ENCODE data around the gene NPPA. TPM values are rescaled to one million over a fixed set of nuclear protein-coding genes. Genes with fewer than 3 reads are reported as not detected.

NPPA gene
- total RNA-seq, 3 donors from 2014 or later (not counting 1 experiment from before 2014, with no cell fraction given) = not detected

DNA sequence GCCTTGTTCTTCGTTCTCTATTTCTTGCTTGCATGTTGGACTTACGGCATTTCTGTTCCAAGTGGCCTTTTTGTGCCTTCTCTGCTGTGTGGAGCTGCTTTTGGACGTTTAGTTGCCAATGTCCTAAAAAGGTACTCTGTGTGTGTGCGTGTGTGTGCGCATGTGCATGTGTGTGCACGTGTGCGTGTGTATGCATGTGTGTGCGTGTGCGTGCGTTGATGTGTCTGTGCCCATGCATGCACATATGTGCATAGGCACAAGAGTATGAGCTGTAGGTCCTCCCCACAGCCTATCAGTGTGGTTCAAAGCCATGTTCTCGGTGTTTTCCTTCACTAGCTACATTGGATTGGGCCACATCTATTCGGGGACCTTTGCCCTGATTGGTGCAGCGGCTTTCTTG lies 13.7 kb downstream of the NPPA start:
- 95% methylated on average over 13 of the region's 13 CpGs for WGBS (ENCODE audit: insufficient coverage)
- Histone ChIP-seq H3K27ac (ENCODE audit: low read length) (no peak overlapping the region), H3K36me3 (ENCODE audit: control insufficient read depth, insufficient read depth, low read length) (peaks cover 66% of the 10 kb centered on the region), H3K27me3 (ENCODE audit: control insufficient read depth, insufficient read depth, low read length) (no peaks in the 10 kb centered on the region), H3K9me3 (ENCODE audit: control insufficient read depth, insufficient read depth, low read length) (no peaks in the 10 kb centered on the region), H3K4me1 (ENCODE audit: control insufficient read depth, insufficient read depth, low read length) (no peaks in the 10 kb centered on the region), H3K4me3 (ENCODE audit: low read length) (no peak overlapping the region)
- intact Hi-C loops (cut with micrococcal nuclease) = no loop called here
- H3K9me3 Mint-ChIP-seq = no peaks in the 10 kb centered on the region
- H3K4me3 Mint-ChIP-seq = no peak overlapping the region
- ATAC-seq (no peak), DNase-seq (no peak)
- H3K27me3 Mint-ChIP-seq (ENCODE audit: low read depth in 2 of 2) = no peaks in the 10 kb centered on the region
- peaks cover 6% of the 10 kb centered on the region for H3K36me3 Mint-ChIP-seq
- H3K27ac Mint-ChIP-seq = no peak overlapping the region
- TF ChIP-seq, protein P1, sequence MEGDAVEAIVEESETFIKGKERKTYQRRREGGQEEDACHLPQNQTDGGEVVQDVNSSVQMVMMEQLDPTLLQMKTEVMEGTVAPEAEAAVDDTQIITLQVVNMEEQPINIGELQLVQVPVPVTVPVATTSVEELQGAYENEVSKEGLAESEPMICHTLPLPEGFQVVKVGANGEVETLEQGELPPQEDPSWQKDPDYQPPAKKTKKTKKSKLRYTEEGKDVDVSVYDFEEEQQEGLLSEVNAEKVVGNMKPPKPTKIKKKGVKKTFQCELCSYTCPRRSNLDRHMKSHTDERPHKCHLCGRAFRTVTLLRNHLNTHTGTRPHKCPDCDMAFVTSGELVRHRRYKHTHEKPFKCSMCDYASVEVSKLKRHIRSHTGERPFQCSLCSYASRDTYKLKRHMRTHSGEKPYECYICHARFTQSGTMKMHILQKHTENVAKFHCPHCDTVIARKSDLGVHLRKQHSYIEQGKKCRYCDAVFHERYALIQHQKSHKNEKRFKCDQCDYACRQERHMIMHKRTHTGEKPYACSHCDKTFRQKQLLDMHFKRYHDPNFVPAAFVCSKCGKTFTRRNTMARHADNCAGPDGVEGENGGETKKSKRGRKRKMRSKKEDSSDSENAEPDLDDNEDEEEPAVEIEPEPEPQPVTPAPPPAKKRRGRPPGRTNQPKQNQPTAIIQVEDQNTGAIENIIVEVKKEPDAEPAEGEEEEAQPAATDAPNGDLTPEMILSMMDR (IDR thresholded peaks at IDR 0.05) = no peak
- peaks cover 5% of the 10 kb centered on the region in 2 donors for H3K4me1 Mint-ChIP-seq

DNA sequence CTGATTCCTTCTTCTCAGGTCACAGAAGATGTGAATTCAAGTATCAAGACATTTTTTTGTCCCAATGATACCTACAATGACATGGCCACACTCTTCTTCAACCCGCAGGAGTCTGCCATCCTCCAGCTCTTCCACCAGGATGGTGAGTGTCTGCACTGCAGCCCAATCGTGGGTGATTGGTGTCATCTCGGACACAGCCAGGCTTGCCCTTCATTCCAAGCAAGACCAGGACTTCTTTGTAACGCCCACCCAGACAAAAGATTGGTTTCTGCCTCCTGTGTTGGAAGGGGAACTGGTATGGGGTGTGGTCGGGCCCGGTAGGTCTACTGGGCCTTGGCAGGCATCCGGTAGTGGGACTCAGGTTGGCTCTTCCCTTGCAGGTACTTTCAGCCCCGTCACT lies 14.1 kb downstream of the NPPA start:
- Mint-ChIP-seq H3K27ac (no peak overlapping the region), H3K9me3 (no peaks in the 10 kb centered on the region), H3K4me3 (no peak overlapping the region), H3K36me3 (peaks cover 6% of the 10 kb centered on the region), H3K27me3 (ENCODE audit: low read depth in 2 of 2) (no peaks in the 10 kb centered on the region), H3K4me1 (peaks cover 1% of the 10 kb centered on the region in 2 donors)
- no peak for ATAC-seq
- no peak overlapping the region for H3K4me3 ChIP-seq (ENCODE audit: low read length)
- TF ChIP-seq, protein P1 (IDR thresholded peaks at IDR 0.05) = no peak
- H3K9me3 ChIP-seq (ENCODE audit: control insufficient read depth, insufficient read depth, low read length) = no peaks in the 10 kb centered on the region
- H3K4me1 ChIP-seq (ENCODE audit: control insufficient read depth, insufficient read depth, low read length) = no peaks in the 10 kb centered on the region
- WGBS (ENCODE audit: insufficient coverage) = 96% methylated on average over 8 of the region's 8 CpGs
- intact Hi-C loops (cut with micrococcal nuclease) = no loop called here
- no peak for DNase-seq
- peaks cover 69% of the 10 kb centered on the region for H3K36me3 ChIP-seq (ENCODE audit: control insufficient read depth, insufficient read depth, low read length)
- H3K27ac ChIP-seq (ENCODE audit: low read length) = no peak overlapping the region
- H3K27me3 ChIP-seq (ENCODE audit: control insufficient read depth, insufficient read depth, low read length) = no peaks in the 10 kb centered on the region

DNA sequence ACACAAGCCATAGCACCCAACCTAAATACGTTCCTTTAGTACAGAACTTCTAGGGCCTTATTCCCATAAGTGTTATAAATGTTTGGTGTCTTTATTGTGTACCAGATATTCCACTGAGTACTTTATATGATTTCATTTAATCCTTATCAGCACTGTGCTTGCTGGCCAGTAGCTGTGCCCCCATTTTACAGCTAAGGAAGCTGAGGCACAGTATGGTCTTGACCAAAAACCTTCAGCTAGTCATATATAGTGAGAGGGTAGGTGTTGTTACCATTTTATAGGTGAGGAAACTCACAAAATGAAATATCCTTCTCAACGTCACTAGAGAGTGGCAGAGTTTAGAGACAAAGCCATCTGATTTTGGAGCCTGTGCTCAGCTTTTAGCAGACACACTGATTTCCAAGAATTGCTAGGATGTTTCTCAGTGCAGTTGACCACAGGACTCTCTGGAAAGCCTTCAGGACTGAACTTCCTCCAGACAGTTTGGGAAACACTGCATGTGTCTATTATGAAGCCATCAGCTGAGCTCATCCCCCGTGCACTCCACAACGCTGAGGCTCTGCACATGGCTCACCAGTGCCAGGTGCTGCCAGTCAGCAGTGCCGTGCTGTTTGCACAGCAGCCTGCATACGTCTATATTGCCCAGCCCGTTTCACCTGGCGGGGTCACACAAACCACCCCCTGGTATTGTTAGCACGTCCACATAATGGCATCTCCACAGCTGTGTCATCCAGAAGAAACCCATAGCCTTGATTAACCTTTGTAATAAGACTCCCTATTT lies 15.4 kb downstream of the NPPA start:
- WGBS (ENCODE audit: insufficient coverage) = 90% methylated on average over 8 of the region's 9 CpGs
- Histone ChIP-seq H3K4me1 (ENCODE audit: control insufficient read depth, insufficient read depth, low read length) (no peaks in the 10 kb centered on the region), H3K27me3 (ENCODE audit: control insufficient read depth, insufficient read depth, low read length) (no peaks in the 10 kb centered on the region), H3K9me3 (ENCODE audit: control insufficient read depth, insufficient read depth, low read length) (no peaks in the 10 kb centered on the region), H3K4me3 (ENCODE audit: low read length) (no peak overlapping the region), H3K27ac (ENCODE audit: low read length) (no peak overlapping the region), H3K36me3 (ENCODE audit: control insufficient read depth, insufficient read depth, low read length) (peaks cover 63% of the 10 kb centered on the region)
- Mint-ChIP-seq H3K4me1 (no peaks in the 10 kb centered on the region), H3K27me3 (ENCODE audit: low read depth in 2 of 2) (no peaks in the 10 kb centered on the region), H3K36me3 (peaks cover 6% of the 10 kb centered on the region), H3K9me3 (no peaks in the 10 kb centered on the region), H3K4me3 (no peak overlapping the region), H3K27ac (no peak overlapping the region)
- intact Hi-C loops (cut with micrococcal nuclease) = no loop called here
- TF ChIP-seq, protein P1 (IDR thresholded peaks at IDR 0.05) = no peak
- DNase-seq (no peak), ATAC-seq (no peak)

DNA sequence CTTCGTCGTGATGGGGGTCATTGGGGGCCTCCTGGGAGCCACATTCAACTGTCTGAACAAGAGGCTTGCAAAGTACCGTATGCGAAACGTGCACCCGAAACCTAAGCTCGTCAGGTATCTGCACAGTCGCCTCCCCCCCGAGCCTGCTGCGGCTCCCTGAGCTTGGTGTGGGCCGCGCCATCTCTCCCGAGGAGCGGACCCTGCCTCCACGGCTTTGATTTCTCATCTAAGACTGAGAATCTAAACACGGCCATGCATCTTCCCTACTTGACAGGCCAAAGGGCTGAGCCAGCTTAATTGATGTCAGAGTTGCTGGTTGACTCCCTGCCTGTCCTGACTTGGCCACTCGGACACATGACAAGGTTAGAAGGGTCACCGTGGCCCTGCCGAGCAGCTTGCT lies 19.1 kb downstream of the NPPA start:
- intact Hi-C loops (cut with micrococcal nuclease) = no loop called here
- no peaks in the 10 kb centered on the region for H3K36me3 Mint-ChIP-seq
- H3K9me3 Mint-ChIP-seq = no peaks in the 10 kb centered on the region
- TF ChIP-seq, protein P1 (IDR thresholded peaks at IDR 0.05) = no peak
- H3K27me3 ChIP-seq (ENCODE audit: control insufficient read depth, insufficient read depth, low read length) = no peaks in the 10 kb centered on the region
- 97% methylated on average over 19 of the region's 19 CpGs for WGBS (ENCODE audit: insufficient coverage)
- H3K27ac ChIP-seq (ENCODE audit: low read length) = no peak overlapping the region
- no peaks in the 10 kb centered on the region for H3K4me1 Mint-ChIP-seq
- no peak overlapping the region for H3K4me3 ChIP-seq (ENCODE audit: low read length)
- ATAC-seq (no peak), DNase-seq (no peak)
- H3K36me3 ChIP-seq (ENCODE audit: control insufficient read depth, insufficient read depth, low read length) = peaks cover 53% of the 10 kb centered on the region
- H3K27ac Mint-ChIP-seq = no peak overlapping the region
- no peak overlapping the region for H3K4me3 Mint-ChIP-seq
- H3K9me3 ChIP-seq (ENCODE audit: control insufficient read depth, insufficient read depth, low read length) = no peaks in the 10 kb centered on the region
- no peaks in the 10 kb centered on the region for H3K4me1 ChIP-seq (ENCODE audit: control insufficient read depth, insufficient read depth, low read length)
- H3K27me3 Mint-ChIP-seq (ENCODE audit: low read depth in 2 of 2) = no peaks in the 10 kb centered on the region

Measured in natural killer cell (primary cell).